Hepatocyte (in vitro differentiated cells): ENCODE measurements around the gene DCN. TPM values are rescaled to one million over a fixed set of nuclear protein-coding genes. Genes with fewer than 3 reads are reported as not detected.

Experiments used
- DNase-seq: peaks from one replicate; pipeline ENCODE4 v3.0.0-alpha.2; 2016; ENCODE audit warnings: low spot score
- H2AFZ ChIP-seq: fragments of 200-600 bp; sonication (generic); 2 replicates; pipeline ENCODE4 v1.6.0; 2016; ENCODE audit warnings: antibody characterized with exemption, mild to moderate bottlenecking
- H3K27ac ChIP-seq: fragments of 200-600 bp; sonication (generic); 2 replicates; pipeline ENCODE4 v1.5.1; 2016; ENCODE audit warnings: mild to moderate bottlenecking
- H3K27me3 ChIP-seq: fragments of 200-600 bp; sonication (generic); 2 replicates; pipeline ENCODE4 v1.6.1; 2016
- H3K36me3 ChIP-seq: fragments of 200-600 bp; sonication (generic); replicated peaks from 2 replicates; pipeline ENCODE4 v1.5.1; 2016; ENCODE audit warnings: low read depth; ENCODE audit not compliant: insufficient read depth
- H3K4me1 ChIP-seq: fragments of 200-600 bp; sonication (generic); 2 replicates; pipeline ENCODE4 v1.5.1; 2016; ENCODE audit warnings: mild to moderate bottlenecking, moderate library complexity; ENCODE audit not compliant: insufficient read depth
- H3K4me2 ChIP-seq: fragments of 200-600 bp; sonication (generic); 2 replicates; pipeline ENCODE4 v1.6.0; 2016
- H3K4me3 ChIP-seq: fragments of 200-600 bp; sonication (generic); 2 replicates; pipeline ENCODE4 v1.5.1; 2016; ENCODE audit warnings: mild to moderate bottlenecking
- H3K79me2 ChIP-seq: fragments of 200-600 bp; sonication (generic); 2 replicates; pipeline ENCODE4 v1.6.0; 2017; ENCODE audit warnings: mild to moderate bottlenecking
- H3K9me2 ChIP-seq: fragments of 200-600 bp; sonication (generic); replicated peaks from 2 replicates; pipeline ENCODE4 v1.6.0; 2017; ENCODE audit warnings: mild to moderate bottlenecking; ENCODE audit not compliant: insufficient read depth
- H3K9me3 ChIP-seq: fragments of 200-600 bp; sonication (generic); 2 replicates; pipeline ENCODE4 v1.5.1; 2016; ENCODE audit warnings: low read depth, mild to moderate bottlenecking
- H4K20me1 ChIP-seq: fragments of 200-600 bp; sonication (generic); 2 replicates; pipeline ENCODE4 v1.6.0; 2016; ENCODE audit warnings: mild to moderate bottlenecking; ENCODE audit not compliant: insufficient read depth, poor library complexity, severe bottlenecking
- EZH2 ChIP-seq: fragments of 200-600 bp; sonication (generic); IDR thresholded peaks from 2 replicates; pipeline ENCODE4 v1.6.1; 2016; ENCODE audit warnings: antibody characterized with exemption, mild to moderate bottlenecking, borderline replicate concordance
- EZH2phosphoT487 ChIP-seq: fragments of 200-600 bp; sonication (generic); IDR thresholded peaks from one replicate; pipeline ENCODE4 v1.6.1; 2018; ENCODE audit warnings: antibody characterized with exemption, mild to moderate bottlenecking, low read depth, moderate library complexity; ENCODE audit not compliant: unreplicated experiment, severe bottlenecking
- WGBS: methylation state at CpG from one replicate; pipeline ENCODE4 v1.1.6; 2016; ENCODE audit warnings: low lambda C conversion rate; ENCODE audit errors: missing lambda C conversion rate; 5-methylcytosine and 5-hydroxymethylcytosine counted together
- polyA plus RNA-seq: library from polyadenylated mRNA; unstranded; fragments of >200 nt; fragmentation: Nextera tagmentation; extraction: Ambion mirVana; gene quantifications from 2 replicates; pipeline ENCODE4 v1.2.1, GENCODE V29; 2016
- total RNA-seq: library from RNA; depleted of rRNA; stranded (reverse); fragments of >200 nt; gene quantifications from 2 replicates; pipeline ENCODE4 v1.2.3, GENCODE V29; 2014
- TF ChIP-seq, protein P1 (sequence below): fragments of 200-600 bp; sonication (generic); IDR thresholded peaks from 2 replicates; pipeline ENCODE4 v1.5.1; 2016; ENCODE audit warnings: antibody characterized with exemption, mild to moderate bottlenecking; ENCODE audit not compliant: poor library complexity

DCN gene
- total and polyA plus RNA-seq, 2 experiments from 2014 or later, result 1,996 to 2,382 TPM

DNA sequence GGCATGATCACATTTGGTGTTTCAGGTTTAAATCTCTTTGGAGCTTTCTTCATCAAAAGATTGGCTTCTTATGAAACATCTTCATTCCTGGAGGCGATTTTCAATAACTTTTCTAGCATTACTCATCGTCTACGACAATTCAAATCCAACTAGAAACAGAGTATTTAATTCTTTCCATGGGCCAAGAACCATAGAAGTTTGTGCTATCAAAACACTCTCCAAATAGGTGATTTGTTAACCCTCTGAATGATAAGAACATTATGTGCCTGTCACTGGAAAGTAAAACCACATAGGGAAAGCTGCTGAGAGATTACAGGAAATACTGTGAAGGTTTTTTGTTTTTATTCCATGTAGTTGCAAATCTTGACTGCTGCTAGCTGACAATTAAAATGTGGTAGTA lies 6.9 kb upstream of the DCN start:
- TF ChIP-seq EZH2 (no peak), EZH2phosphoT487 (no peak)
- TF ChIP-seq, protein P1, sequence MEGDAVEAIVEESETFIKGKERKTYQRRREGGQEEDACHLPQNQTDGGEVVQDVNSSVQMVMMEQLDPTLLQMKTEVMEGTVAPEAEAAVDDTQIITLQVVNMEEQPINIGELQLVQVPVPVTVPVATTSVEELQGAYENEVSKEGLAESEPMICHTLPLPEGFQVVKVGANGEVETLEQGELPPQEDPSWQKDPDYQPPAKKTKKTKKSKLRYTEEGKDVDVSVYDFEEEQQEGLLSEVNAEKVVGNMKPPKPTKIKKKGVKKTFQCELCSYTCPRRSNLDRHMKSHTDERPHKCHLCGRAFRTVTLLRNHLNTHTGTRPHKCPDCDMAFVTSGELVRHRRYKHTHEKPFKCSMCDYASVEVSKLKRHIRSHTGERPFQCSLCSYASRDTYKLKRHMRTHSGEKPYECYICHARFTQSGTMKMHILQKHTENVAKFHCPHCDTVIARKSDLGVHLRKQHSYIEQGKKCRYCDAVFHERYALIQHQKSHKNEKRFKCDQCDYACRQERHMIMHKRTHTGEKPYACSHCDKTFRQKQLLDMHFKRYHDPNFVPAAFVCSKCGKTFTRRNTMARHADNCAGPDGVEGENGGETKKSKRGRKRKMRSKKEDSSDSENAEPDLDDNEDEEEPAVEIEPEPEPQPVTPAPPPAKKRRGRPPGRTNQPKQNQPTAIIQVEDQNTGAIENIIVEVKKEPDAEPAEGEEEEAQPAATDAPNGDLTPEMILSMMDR, result no peak
- Histone ChIP-seq H3K36me3 (no peaks in the 10 kb centered on the region), H3K4me2 (no peak overlapping the region), H3K4me3 (no peak overlapping the region), H3K9me3 (no peaks in the 10 kb centered on the region), H3K9me2 (no peaks in the 10 kb centered on the region), H4K20me1 (no peaks in the 10 kb centered on the region), H3K27me3 (no peaks in the 10 kb centered on the region), H2AFZ (no peak overlapping the region), H3K4me1 (peaks cover 24% of the 10 kb centered on the region), H3K79me2 (no peaks in the 10 kb centered on the region), H3K27ac (peak overlapping the region; percentile 9)
- no peak for DNase-seq
- 51% methylated on average over 3 of the region's 3 CpGs for WGBS

DNA sequence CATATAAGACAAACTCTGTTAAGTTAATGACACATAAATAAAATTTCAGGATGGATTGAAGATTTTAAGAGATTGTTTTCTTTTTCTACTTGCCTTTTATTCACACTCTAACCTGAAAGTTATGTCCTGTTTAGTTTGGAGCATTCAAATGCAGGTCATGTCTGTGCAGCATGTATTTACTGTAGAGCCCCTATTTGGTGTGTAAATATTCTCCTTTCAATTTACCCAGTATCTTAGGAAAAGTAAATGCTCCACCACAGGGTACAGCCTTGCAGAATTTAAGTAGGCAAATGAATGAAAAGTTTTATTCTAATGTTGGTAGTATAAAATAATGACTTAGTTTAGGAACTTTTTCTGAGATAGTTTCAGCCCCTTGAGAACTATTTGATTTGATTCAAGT lies 6.2 kb upstream of the DCN start:
- no peaks in the 10 kb centered on the region for H3K27me3 ChIP-seq
- peaks cover 27% of the 10 kb centered on the region for H3K4me1 ChIP-seq
- no peaks in the 10 kb centered on the region for H3K9me3 ChIP-seq
- no peaks in the 10 kb centered on the region for H3K79me2 ChIP-seq
- H3K9me2 ChIP-seq, result no peaks in the 10 kb centered on the region
- H2AFZ ChIP-seq, result no peak overlapping the region
- H4K20me1 ChIP-seq, result no peaks in the 10 kb centered on the region
- H3K4me2 ChIP-seq, result no peak overlapping the region
- no peak for TF ChIP-seq EZH2
- no peak for TF ChIP-seq EZH2phosphoT487
- TF ChIP-seq, protein P1, result no peak
- no peak overlapping the region for H3K27ac ChIP-seq
- no peaks in the 10 kb centered on the region for H3K36me3 ChIP-seq
- no peak for DNase-seq
- H3K4me3 ChIP-seq, result no peak overlapping the region

DNA sequence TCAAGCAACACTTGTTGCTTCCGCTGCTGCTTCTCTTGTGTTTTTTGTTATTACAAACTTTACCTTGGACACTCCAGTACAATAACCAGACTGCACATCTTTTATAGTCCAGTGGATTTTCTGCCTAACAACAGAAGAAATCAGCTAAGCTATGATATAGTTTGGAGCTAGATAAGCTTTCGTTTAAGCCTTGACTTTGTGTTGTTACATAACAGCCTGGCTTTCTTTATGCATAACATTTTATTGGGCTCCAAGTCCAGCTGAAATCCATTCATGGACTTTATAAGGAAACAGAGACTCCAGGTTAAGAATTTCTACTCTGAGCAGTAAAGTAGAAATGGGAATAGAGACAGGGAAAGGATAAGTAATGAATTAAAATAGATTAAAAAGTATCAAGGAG lies 3.5 kb upstream of the DCN start:
- Histone ChIP-seq H3K4me1 (peaks cover 29% of the 10 kb centered on the region), H3K9me3 (no peaks in the 10 kb centered on the region), H3K79me2 (peaks cover 6% of the 10 kb centered on the region), H3K4me2 (no peak overlapping the region), H4K20me1 (no peaks in the 10 kb centered on the region), H3K4me3 (no peak overlapping the region), H2AFZ (no peak overlapping the region), H3K27ac (peak overlapping the region; percentile 24), H3K36me3 (no peaks in the 10 kb centered on the region), H3K9me2 (no peaks in the 10 kb centered on the region), H3K27me3 (no peaks in the 10 kb centered on the region)
- TF ChIP-seq, protein P1, result no peak
- no peak for TF ChIP-seq EZH2
- no peak for TF ChIP-seq EZH2phosphoT487
- DNase-seq, result peak; percentile 49
- WGBS, result 40% methylated on average over 2 of the region's 2 CpGs

DNA sequence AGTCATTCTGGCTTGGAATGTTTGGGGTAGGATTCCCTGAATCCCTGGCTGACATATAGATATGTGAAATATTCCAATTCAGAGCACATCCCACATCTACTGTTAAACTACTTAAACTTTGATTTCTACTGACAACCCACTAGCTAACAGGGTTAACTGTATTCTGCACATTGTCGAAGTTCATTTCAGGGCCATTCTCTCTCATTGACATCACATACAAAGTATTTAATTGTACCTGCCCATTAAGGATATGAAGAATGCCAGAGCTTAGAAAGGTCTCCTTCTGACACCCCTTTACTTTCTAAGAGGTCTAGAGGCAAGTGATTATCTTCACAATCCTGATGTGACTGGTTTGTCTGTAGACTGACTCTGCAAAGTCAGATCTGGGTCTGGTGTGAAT lies 2.8 kb upstream of the DCN start:
- Histone ChIP-seq H3K9me3 (no peaks in the 10 kb centered on the region), H2AFZ (no peak overlapping the region), H3K4me2 (no peak overlapping the region), H3K4me1 (peaks cover 29% of the 10 kb centered on the region), H3K27me3 (no peaks in the 10 kb centered on the region), H4K20me1 (no peaks in the 10 kb centered on the region), H3K36me3 (no peaks in the 10 kb centered on the region), H3K9me2 (no peaks in the 10 kb centered on the region), H3K27ac (peak overlapping the region; percentile 24), H3K79me2 (peaks cover 7% of the 10 kb centered on the region), H3K4me3 (no peak overlapping the region)
- no peak for TF ChIP-seq EZH2
- TF ChIP-seq, protein P1, result no peak
- no peak for TF ChIP-seq EZH2phosphoT487
- no peak for DNase-seq
- 65% methylated on average over 1 of the region's 1 CpG for WGBS
